ENCODE results near the gene TBC1D22A. TPM values are rescaled to one million over a fixed set of nuclear protein-coding genes. Genes with fewer than 3 reads are reported as not detected.
"Not testable (repeated sequence)": the region's sequence is repeated elsewhere in the genome, so short reads cannot be mapped to it uniquely, and the experiment has no call there.

The TBC1D22A gene
- total RNA-seq, 2 experiments from 2014 or later: 22.3 to 43.9 TPM

DNA sequence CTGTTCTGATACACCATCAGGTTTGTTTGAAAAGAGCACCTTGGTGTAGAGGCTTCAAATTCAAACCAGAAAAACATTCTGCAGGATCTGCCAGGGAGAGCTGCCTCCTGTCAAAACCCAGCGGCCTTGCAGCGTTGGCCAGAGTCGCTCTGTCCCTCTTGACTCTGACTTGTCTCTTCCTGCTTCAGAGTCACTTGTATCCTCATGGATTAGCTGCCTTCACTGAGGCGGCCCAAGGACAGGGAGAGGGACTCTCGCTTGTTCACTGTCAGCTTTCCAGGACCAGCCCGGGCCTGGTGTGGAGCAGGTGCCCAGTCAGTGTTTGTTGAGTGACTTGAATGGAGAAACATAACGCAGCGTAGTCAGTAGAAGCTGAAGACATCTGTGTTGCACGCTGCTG, 18.0 kb downstream of the TBC1D22A start:
- BruUV-seq (replicated peaks): no TSS peak
- H4K20me1 ChIP-seq (ENCODE audit: insufficient read depth, low read length): peaks cover 6% of the 10 kb centered on the region
- POLR2A ChIA-PET: no interaction called here

DNA sequence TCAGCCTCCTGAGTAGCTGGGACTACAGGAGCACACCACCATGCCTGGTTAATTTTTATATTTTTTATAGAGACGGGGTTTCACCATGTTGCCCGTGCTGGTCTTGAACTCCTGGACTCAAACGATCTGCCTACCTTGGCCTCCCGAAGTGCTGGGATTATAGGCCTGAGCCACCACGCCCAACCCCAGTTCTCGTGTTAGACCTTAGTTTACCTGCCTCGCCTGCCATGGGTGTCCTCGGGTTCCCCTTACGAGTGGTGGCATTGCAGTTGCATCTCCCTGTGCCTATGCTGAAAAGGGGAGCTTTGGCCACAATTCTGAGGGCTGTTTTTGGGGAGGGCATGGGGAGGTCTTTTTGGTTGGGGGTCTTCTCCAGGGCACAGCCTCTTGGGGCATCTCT, 18.8 kb downstream of the TBC1D22A start:
- TF ChIP-seq EZH2phosphoT487 (IDR thresholded peaks at IDR 0.05; ENCODE audit: borderline replicate concordance, low read depth, low read length) (no peak), CTCF (conservative IDR thresholded peaks at IDR 0.05; ENCODE audit: low read length) (no peak)
- Histone ChIP-seq H4K20me1 (ENCODE audit: insufficient read depth, low read length) (peaks cover 10% of the 10 kb centered on the region), H3K9me3 (ENCODE audit: low read length) (peaks cover 12% of the 10 kb centered on the region; the same call in 1 of the 2 replicates), H3K36me3 (ENCODE audit: insufficient read depth, low read length) (peaks cover 35% of the 10 kb centered on the region), H2AFZ (ENCODE audit: low read length) (no peak overlapping the region), H3K27ac (ENCODE audit: low read depth, low read length, poor library complexity, severe bottlenecking) (no peak overlapping the region), H3K79me2 (ENCODE audit: insufficient read depth, low read depth, low read length) (peaks cover 86% of the 10 kb centered on the region), H3K4me2 (ENCODE audit: low read length) (no peak overlapping the region), H3K4me1 (ENCODE audit: insufficient read depth, low read length, poor library complexity, severe bottlenecking) (peaks cover 19% of the 10 kb centered on the region), H3K9me2 (ENCODE audit: insufficient read depth, low read length) (no peaks in the 10 kb centered on the region), H3K4me3 (ENCODE audit: low read depth, low read length, poor library complexity, severe bottlenecking) (no peak overlapping the region)
- CTCF ChIA-PET (ENCODE audit: unreplicated experiment): no interaction called here
- no peak for DNase-seq (ENCODE audit: low spot score)
- intact Hi-C loops (cut with micrococcal nuclease; ENCODE audit: unreplicated experiment): no loop called here
- POLR2A ChIA-PET: no interaction called here
- BruUV-seq (replicated peaks): no TSS peak

More for the DNA sequence above, 18.0 kb downstream of the TBC1D22A start:
- CTCF ChIA-PET (ENCODE audit: unreplicated experiment): no interaction called here
- TF ChIP-seq EZH2phosphoT487 (IDR thresholded peaks at IDR 0.05; ENCODE audit: borderline replicate concordance, low read depth, low read length): no peak
- H3K4me3 ChIP-seq (ENCODE audit: low read depth, low read length, poor library complexity, severe bottlenecking): no peak overlapping the region
- intact Hi-C loops (cut with micrococcal nuclease; ENCODE audit: unreplicated experiment): no loop called here
- no peak overlapping the region for H3K4me2 ChIP-seq (ENCODE audit: low read length)
- no peak overlapping the region for H3K27ac ChIP-seq (ENCODE audit: low read depth, low read length, poor library complexity, severe bottlenecking)
- H3K9me2 ChIP-seq (ENCODE audit: insufficient read depth, low read length): no peaks in the 10 kb centered on the region
- peaks cover 27% of the 10 kb centered on the region for H3K36me3 ChIP-seq (ENCODE audit: insufficient read depth, low read length)
- H3K79me2 ChIP-seq (ENCODE audit: insufficient read depth, low read depth, low read length): peaks cover 86% of the 10 kb centered on the region
- peaks cover 5% of the 10 kb centered on the region; the same call in 1 of the 2 replicates for H3K9me3 ChIP-seq (ENCODE audit: low read length)
- H2AFZ ChIP-seq (ENCODE audit: low read length): no peak overlapping the region
- no peak for DNase-seq (ENCODE audit: low spot score)
- H3K4me1 ChIP-seq (ENCODE audit: insufficient read depth, low read length, poor library complexity, severe bottlenecking): peaks cover 27% of the 10 kb centered on the region

DNA sequence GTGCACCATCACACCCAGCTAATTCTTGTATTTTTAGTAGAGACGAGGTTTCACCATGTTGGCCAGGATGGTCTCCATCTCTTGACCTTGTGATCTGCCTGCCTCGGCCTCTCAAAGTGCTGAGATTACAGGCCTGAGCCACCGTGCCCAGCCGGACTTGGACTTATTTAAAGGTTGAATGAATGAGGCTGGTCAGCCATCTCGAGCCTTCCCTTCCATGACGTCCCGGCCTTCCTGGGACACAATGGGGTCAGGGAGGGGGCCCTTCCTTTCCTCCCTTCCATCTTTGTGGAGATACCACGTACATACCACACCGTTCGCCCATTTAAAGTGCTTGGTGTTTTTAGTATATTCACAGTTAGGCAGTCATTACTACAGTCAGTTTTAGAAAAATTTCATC, 19.8 kb downstream of the TBC1D22A start:
- DNase-seq (ENCODE audit: low spot score); POLR2A ChIA-PET; H4K20me1 ChIP-seq (ENCODE audit: insufficient read depth, low read length); H3K4me3 ChIP-seq (ENCODE audit: low read depth, low read length, poor library complexity, severe bottlenecking); H3K4me1 ChIP-seq (ENCODE audit: insufficient read depth, low read length, poor library complexity, severe bottlenecking); H3K27ac ChIP-seq (ENCODE audit: low read depth, low read length, poor library complexity, severe bottlenecking); H2AFZ ChIP-seq (ENCODE audit: low read length); H3K4me2 ChIP-seq (ENCODE audit: low read length); CTCF ChIA-PET (ENCODE audit: unreplicated experiment); H3K9me2 ChIP-seq (ENCODE audit: insufficient read depth, low read length); BruUV-seq (replicated peaks); intact Hi-C loops (cut with micrococcal nuclease; ENCODE audit: unreplicated experiment): not testable (repeated sequence)
- H3K9me3 ChIP-seq (ENCODE audit: low read length): peaks cover 13% of the 10 kb centered on the region; the same call in 1 of the 2 replicates
- H3K79me2 ChIP-seq (ENCODE audit: insufficient read depth, low read depth, low read length): peaks cover 86% of the 10 kb centered on the region
- peaks cover 45% of the 10 kb centered on the region for H3K36me3 ChIP-seq (ENCODE audit: insufficient read depth, low read length)

DNA sequence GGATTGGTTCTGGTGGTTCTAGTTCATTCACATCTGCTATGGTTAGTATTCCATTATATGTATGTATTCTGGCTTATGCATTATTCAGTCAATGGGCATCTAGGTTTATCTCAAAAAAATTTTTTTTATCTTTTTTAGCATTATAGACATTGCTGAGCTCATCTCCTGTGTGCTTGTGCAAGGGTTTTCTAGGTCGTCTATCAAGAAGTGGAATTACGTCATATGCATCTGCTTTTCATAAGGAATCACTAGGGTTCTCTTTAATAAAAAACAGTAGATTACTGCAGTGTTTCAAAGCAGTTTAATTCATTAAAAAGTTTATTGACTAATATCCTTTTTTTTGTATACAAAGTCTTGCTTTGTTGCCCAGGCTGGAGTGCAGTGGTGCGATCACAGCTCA, 21.3 kb downstream of the TBC1D22A start:
- DNase-seq (ENCODE audit: low spot score): no peak
- peaks cover 44% of the 10 kb centered on the region for H3K36me3 ChIP-seq (ENCODE audit: insufficient read depth, low read length)
- H3K4me1 ChIP-seq (ENCODE audit: insufficient read depth, low read length, poor library complexity, severe bottlenecking): peaks cover 3% of the 10 kb centered on the region
- intact Hi-C loops (cut with micrococcal nuclease; ENCODE audit: unreplicated experiment): no loop called here
- H3K79me2 ChIP-seq (ENCODE audit: insufficient read depth, low read depth, low read length): peaks cover 76% of the 10 kb centered on the region
- H3K27ac ChIP-seq (ENCODE audit: low read depth, low read length, poor library complexity, severe bottlenecking): no peak overlapping the region
- H3K9me3 ChIP-seq (ENCODE audit: low read length): peaks cover 13% of the 10 kb centered on the region; the same call in 1 of the 2 replicates
- no peak for TF ChIP-seq EZH2phosphoT487 (IDR thresholded peaks at IDR 0.05; ENCODE audit: borderline replicate concordance, low read depth, low read length)
- TF ChIP-seq CTCF (conservative IDR thresholded peaks at IDR 0.05; ENCODE audit: low read length): no peak
- BruUV-seq (replicated peaks): no TSS peak
- H4K20me1 ChIP-seq (ENCODE audit: insufficient read depth, low read length): peaks cover 6% of the 10 kb centered on the region; the same call in 1 of the 2 replicates
- H3K4me2 ChIP-seq (ENCODE audit: low read length): no peak overlapping the region
- CTCF ChIA-PET (ENCODE audit: unreplicated experiment): no interaction called here
- POLR2A ChIA-PET: interaction anchor here (0.8 kb wide), 1 partner anchor 12 kb away, joined by 3 read pairs; no protein-coding TSS in a partner anchor
- no peak overlapping the region for H3K4me3 ChIP-seq (ENCODE audit: low read depth, low read length, poor library complexity, severe bottlenecking)
- no peaks in the 10 kb centered on the region for H3K9me2 ChIP-seq (ENCODE audit: insufficient read depth, low read length)
- no peak overlapping the region for H2AFZ ChIP-seq (ENCODE audit: low read length)

Measured in OCI-LY7 (cell line).